Right cardiac atrium (tissue), 5 donors: ENCODE measurements around the gene ZNF621. TPM values are rescaled to one million over a fixed set of nuclear protein-coding genes. Genes with fewer than 3 reads are reported as not detected.
"Not testable (repeated sequence)": the region's sequence is repeated elsewhere in the genome, so short reads cannot be mapped to it uniquely, and the experiment has no call there.

Experiments
- ATAC-seq, 2 donors: fragments of 200-7000 bp; cut with Tn5 transposase; one replicate each; pipeline versions ENCODE4 v1.8.0 to v1.9.1; 2020; ENCODE audit warnings: moderate library complexity in 2 of 2, mild to moderate bottlenecking in 1 of 2
- DNase-seq, 3 donors: peaks; one replicate each; pipeline ENCODE4 v3.0.0-alpha.2; 2020
- H3K27ac ChIP-seq: one replicate; pipeline ENCODE4 v1.5.1; 2013; ENCODE audit warnings: mild to moderate bottlenecking, low read length, control low read depth, moderate library complexity
- H3K27me3 ChIP-seq: one replicate; pipeline ENCODE4 v1.6.1; 2013; ENCODE audit not compliant: control insufficient read depth, insufficient read depth
- H3K4me1 ChIP-seq: one replicate; pipeline ENCODE4 v1.6.1; 2013; ENCODE audit warnings: low read length; ENCODE audit not compliant: control insufficient read depth, insufficient read depth
- H3K4me3 ChIP-seq: one replicate; pipeline ENCODE4 v1.5.1; 2013; ENCODE audit warnings: low read length, control low read depth
- H3K9me3 ChIP-seq: one replicate; pipeline ENCODE4 v1.6.1; 2013; ENCODE audit warnings: low read length; ENCODE audit not compliant: control insufficient read depth
- WGBS: extraction: QIAGEN DNeasy Blood & Tissue Kit; methylation state at CpG from one replicate; pipeline ENCODE4 v1.1.7; 2013; 5-methylcytosine and 5-hydroxymethylcytosine counted together
- intact Hi-C, 4 donors: fragments of 100-400 bp; cut with DNase I; formaldehyde crosslinking; loops; one replicate each; pipeline versions ENCODE4 v1.11.0 to v1.14.0; 2022 to 2023
- polyA plus RNA-seq: library from polyadenylated mRNA; stranded (reverse); fragments of 200-250 nt; gene quantifications from one replicate; pipeline ENCODE4 v1.2.3, GENCODE V29; 2013
- total RNA-seq, 4 donors: library from RNA; stranded (reverse); fragmentation: NEBNext Ultra II Directional; extraction: Animal tissue kit (Norgen Biotek cat#: 25700); gene quantifications; one replicate each; pipeline ENCODE4 v1.2.1, GENCODE V29; 2021
- donor health status: healthy with polysubstance abuse.
- donor health status: DM: no; HTN: yes; CAD: no.
- donor health status: DM: no; HTN: no; CAD: no.
- donor health status: DM: no; HTN: yes; CAD: no; lungs with severe emphysema.
- donor health status: DM: yes; HTN: yes; CAD: no.

Gene ZNF621
- total and polyA plus RNA-seq, 5 donors = 7.4 to 14.0 (median 10.5) TPM

- Histone ChIP-seq H3K4me1 (no peaks in the 10 kb centered on the region), H3K9me3 (no peaks in the 10 kb centered on the region), H3K4me3 (no peak overlapping the region), H3K27me3 (no peaks in the 10 kb centered on the region), H3K27ac (no peak overlapping the region)
- no peak for ATAC-seq
- WGBS = 94% methylated on average over 5 of the region's 5 CpGs
- intact Hi-C loops = no loop called here
- DNase-seq = no peak
Observed at GRCh38 chr3:40532252-40532651, 7.5 kb downstream of the ZNF621 start.

GRCh38 chr3:40534283-40534682 lies 9.5 kb downstream of the ZNF621 start:
- H3K9me3 ChIP-seq = no peaks in the 10 kb centered on the region
- no peak for ATAC-seq
- intact Hi-C loops = no loop called here

GRCh38 chr3:40546816-40547215 lies 22.1 kb downstream of the ZNF621 start:
- Histone ChIP-seq H3K9me3 (no peaks in the 10 kb centered on the region), H3K27ac (no peak overlapping the region), H3K4me3 (no peak overlapping the region), H3K27me3 (no peaks in the 10 kb centered on the region), H3K4me1 (no peaks in the 10 kb centered on the region)
- 49% methylated on average over 1 of the region's 1 CpG for WGBS
- intact Hi-C loops = no loop called here
- DNase-seq (no peak), ATAC-seq (peak; percentile 41 to 51)

More at GRCh38 chr3:40534283-40534682, 9.5 kb downstream of the ZNF621 start:
- Histone ChIP-seq H3K4me1 (no peaks in the 10 kb centered on the region), H3K4me3 (no peak overlapping the region), H3K27ac (no peak overlapping the region), H3K27me3 (no peaks in the 10 kb centered on the region)
- no peak for DNase-seq

GRCh38 chr3:40550167-40550566 lies 25.4 kb downstream of the ZNF621 start:
- 98% methylated on average over 1 of the region's 1 CpG for WGBS
- intact Hi-C loops = no loop called here
- H3K9me3 ChIP-seq = no peaks in the 10 kb centered on the region
- H3K27me3 ChIP-seq = no peaks in the 10 kb centered on the region
- no peaks in the 10 kb centered on the region for H3K4me1 ChIP-seq
- DNase-seq (no peak), ATAC-seq (no peak)
- H3K4me3 ChIP-seq = no peak overlapping the region
- H3K27ac ChIP-seq = no peak overlapping the region

- Histone ChIP-seq H3K9me3 (no peaks in the 10 kb centered on the region), H3K4me1 (no peaks in the 10 kb centered on the region), H3K27me3 (no peaks in the 10 kb centered on the region), H3K4me3 (no peak overlapping the region), H3K27ac (no peak overlapping the region)
- DNase-seq = no peak
- intact Hi-C loops = no loop called here
- ATAC-seq = no peak
- WGBS = 76% methylated on average over 7 of the region's 7 CpGs
Observed at GRCh38 chr3:40557575-40558161, 32.9 kb downstream of the ZNF621 start.

- intact Hi-C loops, H3K4me1 ChIP-seq, H3K4me3 ChIP-seq, ATAC-seq, DNase-seq, H3K27ac ChIP-seq, H3K27me3 ChIP-seq, H3K9me3 ChIP-seq: not testable (repeated sequence)
- WGBS = 86% methylated on average over 9 of the region's 9 CpGs
Observed at GRCh38 chr3:40562482-40562881, 37.7 kb downstream of the ZNF621 start.

GRCh38 chr3:40565629-40566028 lies 40.9 kb downstream of the ZNF621 start:
- intact Hi-C loops, H3K27me3 ChIP-seq, H3K4me3 ChIP-seq, H3K9me3 ChIP-seq, H3K27ac ChIP-seq, H3K4me1 ChIP-seq, ATAC-seq, DNase-seq: not testable (repeated sequence)
- WGBS = 73% methylated on average over 5 of the region's 5 CpGs

- Histone ChIP-seq H3K9me3 (peaks cover 2% of the 10 kb centered on the region), H3K27me3 (no peaks in the 10 kb centered on the region), H3K27ac (no peak overlapping the region), H3K4me1 (no peaks in the 10 kb centered on the region), H3K4me3 (no peak overlapping the region)
- DNase-seq (no peak), ATAC-seq (no peak)
- 65% methylated on average over 4 of the region's 4 CpGs for whole genome bisulfite sequencing
- intact Hi-C loops = no loop called here
Observed at GRCh38 chr3:40566694-40567093, 41.9 kb downstream of the ZNF621 start.

GRCh38 chr3:40572588-40572987 lies 47.8 kb downstream of the ZNF621 start:
- Histone ChIP-seq H3K4me1 (no peaks in the 10 kb centered on the region), H3K27ac (no peak overlapping the region), H3K27me3 (no peaks in the 10 kb centered on the region), H3K9me3 (peaks cover 2% of the 10 kb centered on the region), H3K4me3 (no peak overlapping the region)
- WGBS = 31% methylated on average over 2 of the region's 2 CpGs
- no peak for DNase-seq
- ATAC-seq = no peak
- intact Hi-C loops = no loop called here

GRCh38 chr3:40574050-40574449 lies 49.3 kb downstream of the ZNF621 start:
- Histone ChIP-seq H3K4me3 (no peak overlapping the region), H3K4me1 (no peaks in the 10 kb centered on the region), H3K9me3 (no peaks in the 10 kb centered on the region), H3K27me3 (no peaks in the 10 kb centered on the region), H3K27ac (no peak overlapping the region)
- intact Hi-C loops = no loop called here
- no peak for DNase-seq
- 91% methylated on average over 2 of the region's 2 CpGs for WGBS
- ATAC-seq = no peak

GRCh38 chr3:40574661-40575060 lies 49.9 kb downstream of the ZNF621 start:
- ATAC-seq = no peak
- no peak overlapping the region for H3K4me3 ChIP-seq
- no peak overlapping the region for H3K27ac ChIP-seq
- H3K27me3 ChIP-seq = no peaks in the 10 kb centered on the region
- no peak for DNase-seq
- intact Hi-C loops = no loop called here
- no peaks in the 10 kb centered on the region for H3K4me1 ChIP-seq
- H3K9me3 ChIP-seq = no peaks in the 10 kb centered on the region
- 69% methylated on average over 5 of the region's 5 CpGs for WGBS

GRCh38 chr3:40576396-40576795 lies 51.6 kb downstream of the ZNF621 start:
- H3K27ac ChIP-seq = no peak overlapping the region
- ATAC-seq = no peak
- WGBS = 81% methylated on average over 4 of the region's 4 CpGs
- no peak for DNase-seq
- H3K4me1 ChIP-seq = no peaks in the 10 kb centered on the region
- H3K27me3 ChIP-seq = no peaks in the 10 kb centered on the region
- intact Hi-C loops = no loop called here
- no peaks in the 10 kb centered on the region for H3K9me3 ChIP-seq
- no peak overlapping the region for H3K4me3 ChIP-seq
